Motor neuron (in vitro differentiated cells): ENCODE measurements around the gene IGF2BP2. TPM values are rescaled to one million over a fixed set of nuclear protein-coding genes. Genes with fewer than 3 reads are reported as not detected.
"Not testable (repeated sequence)": the region's sequence is repeated elsewhere in the genome, so short reads cannot be mapped to it uniquely, and the experiment has no call there.

Source experiments
- ATAC-seq, 8 experiments: fragments of 200-7000 bp; cut with Tn5 transposase; replicated peaks in 6 of 8; 2 replicates each; pipeline ENCODE4 v1.8.0; 2021; ENCODE audit warnings: mild to moderate bottlenecking in 8 of 8, moderate library complexity in 8 of 8
- H3K27ac ChIP-seq, 2 donors: fragments of 250-450 bp; sonication (Bioruptor Pico); 2 replicates each; pipeline ENCODE4 v1.9.0; 2021; ENCODE audit warnings: antibody characterized with exemption in 2 of 2, mild to moderate bottlenecking in 2 of 2, moderate library complexity in 1 of 2
- H3K4me1 ChIP-seq, 2 donors: fragments of 250-450 bp; sonication (Bioruptor Pico); replicated peaks in 1 of 2; 2 replicates each; pipeline ENCODE4 v1.6.1; 2021; ENCODE audit warnings: antibody characterized with exemption in 2 of 2, mild to moderate bottlenecking in 2 of 2, moderate library complexity in 1 of 2
- H3K4me3 ChIP-seq, 5 donors: fragments of 250-450 bp; sonication (Bioruptor Pico); 2 replicates each; pipeline ENCODE4 v1.9.0; 2021; ENCODE audit warnings: antibody characterized with exemption in 5 of 5, mild to moderate bottlenecking in 5 of 5, moderate library complexity in 4 of 5
- WGBS, 10 experiments: fragments of 450-650 bp; shearing (Covaris generic); methylation state at CpG; one replicate each; pipeline ENCODE4 v1.0.0; 2022; 5-methylcytosine and 5-hydroxymethylcytosine counted together
- in situ Hi-C, 9 experiments: fragments of 400-800 bp; cut with MboI; loops; one replicate each; pipeline ENCODE4 v1.15.0; 2021; ENCODE audit warnings: low sequenced_read_pairs in 9 of 9, low pct_unique_long_range_greater_than_20kb in 2 of 9; ENCODE audit not compliant: unreplicated experiment in 9 of 9
- total RNA-seq, 8 experiments: library from RNA; unstranded; fragments of 300-600 nt; gene quantifications; 2 replicates each; pipeline versions ENCODE4 v1.2.3 to v1.2.4, GENCODE V29; 2022

Gene IGF2BP2
- total RNA-seq, 8 experiments from 2014 or later, result 25.9 to 78.2 (median 48.3) TPM

GRCh38 chr3:185715091-185715490 is 109.8 kb downstream of the IGF2BP2 start:
- in situ Hi-C loops, result no loop called here
- Histone ChIP-seq H3K4me3 (no peak overlapping the region), H3K27ac (no peak overlapping the region), H3K4me1 (peaks cover 19 to 23% of the 10 kb centered on the region in 2 donors)
- ATAC-seq, result peak in 3 of 8 experiments; percentile 15 to 49 (median 33)
- 44 to 95% (median 71%) methylated on average over 2 to 8 of the region's 8 CpGs; no CpG with 5 or more reads in 1 of the 10 experiments for WGBS, 10 experiments

GRCh38 chr3:185714085-185714484 is 110.8 kb downstream of the IGF2BP2 start:
- WGBS, 10 experiments, result 94 to 100% (median 100%) methylated on average over 1 to 2 of the region's 2 CpGs; no CpG with 5 or more reads in 1 of the 10 experiments
- Histone ChIP-seq H3K27ac (no peak overlapping the region), H3K4me3 (no peak overlapping the region), H3K4me1 (peaks cover 22 to 23% of the 10 kb centered on the region in 2 donors)
- in situ Hi-C loops, result no loop called here
- no peak for ATAC-seq

- Histone ChIP-seq H3K4me1 (peaks cover 20 to 21% of the 10 kb centered on the region in 2 donors), H3K27ac (no peak overlapping the region), H3K4me3 (no peak overlapping the region)
- in situ Hi-C loops, result no loop called here
- no peak for ATAC-seq
- 67 to 100% (median 89%) methylated on average over 1 of the region's 1 CpG; no CpG with 5 or more reads in 5 of the 10 experiments for WGBS, 10 experiments
These were observed 111.8 kb downstream of the IGF2BP2 start for GRCh38 chr3:185713015-185713414.

GRCh38 chr3:185712337-185712736 is 112.5 kb downstream of the IGF2BP2 start:
- in situ Hi-C loops, result no loop called here
- no peak for ATAC-seq
- Histone ChIP-seq H3K4me3 (no peak overlapping the region), H3K27ac (no peak overlapping the region), H3K4me1 (peaks cover 13 to 15% of the 10 kb centered on the region in 2 donors)
- WGBS, 10 experiments, result 41 to 100% (median 100%) methylated on average over 1 to 3 of the region's 3 CpGs; no CpG with 5 or more reads in 1 of the 10 experiments

- Histone ChIP-seq H3K4me1 (peaks cover 5 to 6% of the 10 kb centered on the region in 2 donors), H3K4me3 (no peak overlapping the region), H3K27ac (no peak overlapping the region)
- WGBS, 10 experiments, result 30 to 88% (median 66%) methylated on average over 2 to 7 of the region's 8 CpGs; no CpG with 5 or more reads in 3 of the 10 experiments
- ATAC-seq, result peak in 4 of 8 experiments; percentile 21 to 36 (median 30)
- in situ Hi-C loops, result no loop called here
These were observed 113.5 kb downstream of the IGF2BP2 start for GRCh38 chr3:185711255-185711870.

- Histone ChIP-seq H3K4me3 (no peak overlapping the region), H3K27ac (no peak overlapping the region), H3K4me1 (peaks cover 3 to 6% of the 10 kb centered on the region in 2 donors)
- in situ Hi-C loops, result no loop called here
- 19 to 100% (median 74%) methylated on average over 1 to 6 of the region's 6 CpGs; no CpG with 5 or more reads in 1 of the 10 experiments for whole genome bisulfite sequencing, 10 experiments
- ATAC-seq, result peak in 3 of 8 experiments; percentile 20 to 50 (median 32)
These were observed 115.4 kb downstream of the IGF2BP2 start for GRCh38 chr3:185709251-185709955.

- H3K4me3 ChIP-seq, result no peak overlapping the region
- in situ Hi-C loops, result no loop called here
- peaks cover 3 to 6% of the 10 kb centered on the region in 2 donors for H3K4me1 ChIP-seq
- WGBS, 10 experiments, result 60 to 100% (median 100%) methylated on average over 1 to 4 of the region's 5 CpGs; no CpG with 5 or more reads in 3 of the 10 experiments
- peak in 1 of 8 experiments; percentile 21 for ATAC-seq
- H3K27ac ChIP-seq, result no peak overlapping the region
These were observed 116.5 kb downstream of the IGF2BP2 start for GRCh38 chr3:185708392-185708791.

- no peak overlapping the region for H3K27ac ChIP-seq
- ATAC-seq, result no peak
- no peak overlapping the region for H3K4me3 ChIP-seq
- peaks cover 6 to 10% of the 10 kb centered on the region in 2 donors for H3K4me1 ChIP-seq
- in situ Hi-C loops, result no loop called here
These were observed 119.3 kb downstream of the IGF2BP2 start for GRCh38 chr3:185705498-185705897.

- Histone ChIP-seq H3K27ac (no peak overlapping the region), H3K4me1 (peaks cover 3 to 14% of the 10 kb centered on the region in 2 donors), H3K4me3 (no peak overlapping the region)
- in situ Hi-C loops, result no loop called here
- WGBS, 10 experiments, result 50 to 76% (median 60%) methylated on average over 2 to 9 of the region's 10 CpGs; no CpG with 5 or more reads in 1 of the 10 experiments
- peak in 2 of 8 experiments; percentile 27 to 29 for ATAC-seq
These were observed 122.3 kb downstream of the IGF2BP2 start for GRCh38 chr3:185702262-185703225.

- in situ Hi-C loops, result no loop called here
- peaks cover 3 to 14% of the 10 kb centered on the region in 2 donors for H3K4me1 ChIP-seq
- peak in 7 of 8 experiments; percentile 31 to 71 (median 60) for ATAC-seq
- no peak overlapping the region for H3K27ac ChIP-seq
- WGBS, 10 experiments, result 33 to 100% (median 66%) methylated on average over 1 to 9 of the region's 10 CpGs
- H3K4me3 ChIP-seq, result no peak overlapping the region
These were observed 123.1 kb downstream of the IGF2BP2 start for GRCh38 chr3:185701611-185702261.

- peak in 1 of 8 experiments; percentile 17 for ATAC-seq
- 0 to 100% (median 84%) methylated on average over 1 to 2 of the region's 2 CpGs; no CpG with 5 or more reads in 1 of the 10 experiments for WGBS, 10 experiments
- in situ Hi-C loops, result no loop called here
- Histone ChIP-seq H3K27ac (no peak overlapping the region), H3K4me3 (no peak overlapping the region), H3K4me1 (peaks cover 3 to 14% of the 10 kb centered on the region in 2 donors)
These were observed 124.9 kb downstream of the IGF2BP2 start for GRCh38 chr3:185699927-185700326.

GRCh38 chr3:185697228-185697627 is 127.6 kb downstream of the IGF2BP2 start:
- H3K4me1 ChIP-seq, ATAC-seq, H3K4me3 ChIP-seq, H3K27ac ChIP-seq, in situ Hi-C loops: not testable (repeated sequence)
- 40 to 100% (median 96%) methylated on average over 1 to 6 of the region's 7 CpGs; no CpG with 5 or more reads in 1 of the 10 experiments for WGBS, 10 experiments
